ENCODE measurements around the gene THSD7A. TPM values are rescaled to one million over a fixed set of nuclear protein-coding genes. Genes with fewer than 3 reads are reported as not detected.
A peak's percentile ranks its signal among the peaks of the same experiment; 100 is the strongest.

The THSD7A gene
- total RNA-seq, 1 experiment from 2014 or later, result under 0.01 TPM

- no peak for DNase-seq (ENCODE audit: low read depth)
Observed at GRCh38 chr7:11410656-11411644, 421.0 kb downstream of the THSD7A start.

- no peak for DNase-seq (ENCODE audit: low read depth)
Observed at GRCh38 chr7:11404355-11404754, 427.6 kb downstream of the THSD7A start.

GRCh38 chr7:11403781-11404180 is 428.2 kb downstream of the THSD7A start:
- DNase-seq (ENCODE audit: low read depth), result no peak

GRCh38 chr7:11394438-11394837 is 437.6 kb downstream of the THSD7A start:
- no peak for DNase-seq (ENCODE audit: low read depth)

GRCh38 chr7:11379641-11380040 is 452.4 kb downstream of the THSD7A start:
- DNase-seq (ENCODE audit: low read depth), result no peak

- no peak for DNase-seq (ENCODE audit: low read depth)
Observed at GRCh38 chr7:11376529-11376928, 455.5 kb downstream of the THSD7A start.

GRCh38 chr7:11374629-11375028 is 457.4 kb downstream of the THSD7A start:
- no peak for DNase-seq (ENCODE audit: low read depth)

GRCh38 chr7:11373546-11374142 is 458.4 kb downstream of the THSD7A start:
- no peak for DNase-seq (ENCODE audit: low read depth)

GRCh38 chr7:11369696-11370095 is 462.3 kb downstream of the THSD7A start:
- DNase-seq (ENCODE audit: low read depth), result no peak

GRCh38 chr7:11366118-11366517 is 465.9 kb downstream of the THSD7A start:
- DNase-seq (ENCODE audit: low read depth), result no peak

- no peak for DNase-seq (ENCODE audit: low read depth)
Observed at GRCh38 chr7:11358637-11359036, 473.4 kb downstream of the THSD7A start.

- no peak for DNase-seq (ENCODE audit: low read depth)
Observed at GRCh38 chr7:11355399-11356005, 476.5 kb downstream of the THSD7A start.

GRCh38 chr7:11346302-11346701 is 485.7 kb downstream of the THSD7A start:
- DNase-seq (ENCODE audit: low read depth), result no peak

- DNase-seq (ENCODE audit: low read depth), result peak; percentile 44
Observed at GRCh38 chr7:11345621-11346020, 486.4 kb downstream of the THSD7A start.

GRCh38 chr7:11343818-11344413 is 488.1 kb downstream of the THSD7A start:
- DNase-seq (ENCODE audit: low read depth), result peak; percentile 41

- DNase-seq (ENCODE audit: low read depth), result no peak
Observed at GRCh38 chr7:11343136-11343535, 488.9 kb downstream of the THSD7A start.

GRCh38 chr7:11341285-11341944 is 490.6 kb downstream of the THSD7A start:
- peak; percentile 20 for DNase-seq (ENCODE audit: low read depth)

- no peak for DNase-seq (ENCODE audit: low read depth)
Observed at GRCh38 chr7:11336432-11336831, 495.6 kb downstream of the THSD7A start.

- DNase-seq (ENCODE audit: low read depth), result no peak
Observed at GRCh38 chr7:11335947-11336346, 496.1 kb downstream of the THSD7A start.

GRCh38 chr7:11332865-11333228 is 499.2 kb downstream of the THSD7A start:
- DNase-seq (ENCODE audit: low read depth), result no peak

- DNase-seq (ENCODE audit: low read depth), result no peak
Observed at GRCh38 chr7:11332186-11332864, 499.7 kb downstream of the THSD7A start.
